Globus pallidus (tissue), 1 donor: ENCODE results near the gene NADK2.
"Not testable (repeated sequence)": the region's sequence is repeated elsewhere in the genome, so short reads cannot be mapped to it uniquely, and the experiment has no call there.

Source experiments
- DNase-seq: peaks from one replicate; pipeline ENCODE4 v3.0.0-alpha.2; 2015; ENCODE audit warnings: low spot score

Gene NADK2

DNA sequence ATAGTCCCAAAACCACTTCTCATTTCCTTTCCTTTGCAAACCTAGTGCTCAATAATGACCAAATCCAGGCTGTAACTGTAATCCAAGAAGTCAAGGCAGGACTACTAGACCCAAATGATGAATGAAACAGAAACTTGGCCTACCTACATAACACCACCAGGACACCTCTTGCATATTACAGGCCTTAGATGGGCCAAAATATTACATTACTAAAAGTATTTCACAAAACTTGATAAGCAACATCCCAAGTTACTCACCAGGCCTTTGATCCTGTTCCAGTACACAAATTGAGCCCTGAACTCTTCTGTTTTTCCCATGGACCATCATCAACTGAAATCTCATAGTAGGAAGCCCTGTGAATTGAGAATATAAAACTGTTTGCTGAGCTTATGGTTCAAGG, 34.8 kb downstream of the NADK2 start:
- DNase-seq, result no peak

DNA sequence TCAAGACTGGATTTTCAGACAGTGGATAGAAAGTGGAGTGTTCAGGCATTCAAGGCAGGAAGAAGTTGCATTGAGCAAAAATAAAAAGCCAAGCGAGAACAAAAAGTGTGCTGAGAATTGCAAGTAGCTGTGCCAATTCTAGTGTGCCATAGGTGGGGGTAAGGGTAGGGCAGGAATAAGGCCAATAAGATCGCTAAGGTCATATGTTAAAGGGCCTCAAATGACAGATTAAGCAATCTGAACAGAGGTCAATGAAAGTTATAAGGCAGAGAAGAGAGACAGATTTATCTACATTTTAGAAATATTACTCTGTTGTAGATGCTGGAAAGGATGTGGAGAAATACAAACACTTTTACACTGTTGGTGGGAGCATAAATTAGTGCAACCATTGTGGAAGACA, 36.4 kb downstream of the NADK2 start:
- no peak for DNase-seq

DNA sequence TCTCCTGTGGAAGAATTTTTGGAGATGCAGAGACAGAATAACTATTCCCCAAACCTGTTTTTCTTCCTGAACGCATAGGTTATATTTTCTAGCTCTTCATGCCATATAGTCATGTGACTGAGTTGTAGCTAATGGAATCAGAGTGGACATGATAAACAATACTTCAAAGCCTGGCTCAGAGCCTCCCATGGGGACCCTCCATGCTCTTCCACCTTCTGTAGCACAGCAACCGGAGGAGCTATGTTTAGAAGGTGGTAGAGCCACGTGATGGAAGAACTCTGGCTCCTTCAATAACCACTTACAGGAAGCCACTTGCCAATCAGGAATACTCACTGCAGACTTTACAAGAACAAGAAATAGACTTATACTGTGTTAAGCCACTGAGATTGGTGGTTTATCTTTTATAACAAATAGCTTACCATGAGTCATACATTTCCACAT, 39.2 kb downstream of the NADK2 start:
- DNase-seq, result no peak

DNA sequence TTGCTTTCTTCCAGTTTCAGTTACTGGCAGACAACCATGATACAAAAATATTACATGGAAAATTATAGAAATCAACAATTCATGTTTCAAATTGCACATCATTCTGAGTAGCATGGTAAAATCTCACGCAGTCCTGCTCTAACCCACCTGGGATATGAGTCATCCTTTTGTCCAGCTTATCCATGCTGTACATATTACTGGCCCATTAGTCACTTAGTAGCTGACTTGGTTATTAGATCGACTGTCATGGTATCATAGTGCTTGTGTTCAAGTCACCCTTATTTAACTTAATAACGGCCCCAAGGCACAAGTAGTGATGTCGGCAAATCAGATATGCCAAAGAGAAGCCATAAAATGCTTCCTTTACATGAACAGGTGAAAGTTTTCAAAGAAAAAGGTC, 41.2 kb downstream of the NADK2 start:
- DNase-seq, result no peak

DNA sequence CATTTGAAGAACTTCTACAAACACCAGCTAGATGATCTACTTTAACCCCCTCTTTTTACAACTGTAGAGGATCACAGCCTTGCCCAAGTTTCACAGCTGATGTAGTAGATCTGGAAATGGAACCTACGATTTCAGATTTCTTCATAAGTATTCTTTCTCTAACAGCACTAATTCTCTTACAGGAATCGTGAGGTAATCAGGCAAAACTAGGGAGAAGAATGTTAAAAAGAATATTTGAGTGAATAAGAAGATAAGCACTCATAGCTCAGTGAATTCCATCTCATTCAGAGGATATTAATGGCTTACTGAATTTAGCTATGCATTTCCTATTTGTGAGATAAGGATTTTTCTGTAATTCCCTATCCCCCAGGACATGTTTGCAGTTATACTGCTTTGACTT, 42.1 kb downstream of the NADK2 start:
- no peak for DNase-seq

DNA sequence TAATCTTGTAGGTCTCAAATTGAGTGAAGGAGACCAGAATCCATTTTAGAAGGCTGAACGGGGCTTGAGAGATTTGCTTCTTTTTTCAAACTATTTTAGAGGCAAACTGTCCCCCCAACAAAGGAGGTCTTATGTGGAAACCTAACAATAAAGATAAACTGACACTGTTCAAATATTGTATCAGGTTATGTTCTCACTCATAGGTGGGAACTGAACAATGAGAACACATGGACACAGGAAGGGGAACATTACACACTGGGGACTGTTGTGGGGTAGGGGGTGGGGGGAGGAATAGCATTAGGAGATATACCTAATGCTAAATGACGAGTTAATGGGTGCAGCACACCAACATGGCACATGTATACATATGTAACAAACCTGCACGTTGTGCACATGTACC, 42.9 kb downstream of the NADK2 start:
- not testable (repeated sequence) for DNase-seq

DNA sequence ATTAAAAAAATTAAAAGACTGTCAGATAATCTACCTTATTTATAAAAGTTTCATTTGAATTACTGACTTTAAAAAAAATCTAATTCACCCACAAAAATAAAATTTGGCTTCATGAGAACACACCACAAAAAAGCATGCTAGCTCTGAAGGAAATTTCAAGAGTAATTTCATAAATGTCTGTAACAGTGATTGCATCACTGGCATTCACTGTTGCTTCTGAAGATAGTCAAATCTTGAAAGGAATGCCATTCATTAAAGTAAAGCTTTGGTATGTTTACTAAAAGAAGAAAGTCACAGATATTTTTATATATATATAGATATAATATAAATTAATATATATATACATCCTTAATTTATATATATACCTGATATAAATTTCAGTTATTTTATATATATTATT, 43.4 kb downstream of the NADK2 start:
- DNase-seq, result no peak

DNA sequence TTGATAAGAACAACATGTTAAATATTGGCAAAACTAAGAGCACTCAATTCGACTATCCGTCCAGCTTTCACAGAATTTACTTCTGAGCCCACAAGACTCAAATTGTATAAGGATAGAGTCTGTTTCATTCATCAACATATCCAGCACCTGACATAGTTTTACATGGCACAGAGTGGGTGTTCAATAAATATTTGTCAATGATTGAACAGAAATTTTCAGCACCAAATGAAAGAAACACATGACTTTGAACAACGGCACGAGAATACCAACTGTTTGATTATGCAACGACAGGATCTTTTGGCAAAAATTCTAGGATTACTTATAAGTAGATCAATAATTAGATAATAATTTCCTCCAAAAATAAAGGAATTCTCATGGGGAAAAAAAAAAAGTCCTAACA, 48.0 kb downstream of the NADK2 start:
- DNase-seq, result no peak

DNA sequence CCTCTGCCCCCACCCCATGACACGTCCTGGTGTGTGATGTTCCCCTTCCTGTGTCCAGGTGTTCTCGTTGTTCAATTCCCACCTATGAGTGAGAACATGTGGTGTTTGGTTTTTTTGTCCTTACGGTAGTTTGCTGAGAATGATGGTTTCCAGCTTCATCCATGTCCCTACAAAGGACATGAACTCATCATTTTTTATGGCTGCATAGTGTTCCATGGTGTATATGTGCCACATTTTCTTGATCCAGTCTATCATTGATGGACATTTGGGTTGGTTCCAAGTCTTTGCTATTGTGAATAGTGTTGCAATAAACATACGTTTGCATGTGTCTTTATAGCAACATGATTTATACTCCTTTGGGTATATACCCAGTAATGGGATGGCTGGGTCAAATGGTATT, 57.3 kb downstream of the NADK2 start:
- DNase-seq, result not testable (repeated sequence)

DNA sequence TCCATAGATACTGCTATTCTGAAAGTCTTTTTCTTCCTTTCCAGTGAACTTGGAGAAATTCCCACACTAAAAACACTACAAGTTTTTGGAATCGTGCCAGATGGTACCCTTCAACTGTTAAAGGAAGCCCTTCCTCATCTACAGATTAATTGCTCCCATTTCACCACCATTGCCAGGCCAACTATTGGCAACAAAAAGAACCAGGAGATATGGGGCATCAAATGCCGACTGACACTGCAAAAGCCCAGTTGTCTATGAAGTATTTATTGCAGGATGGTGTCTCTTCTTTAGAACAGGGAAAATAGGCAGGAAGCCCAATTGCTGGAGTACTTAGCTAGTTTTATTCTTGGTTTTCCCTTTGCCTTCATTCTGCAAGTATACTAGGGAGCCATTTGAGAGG, 60.0 kb downstream of the NADK2 start:
- DNase-seq, result peak; percentile 24

DNA sequence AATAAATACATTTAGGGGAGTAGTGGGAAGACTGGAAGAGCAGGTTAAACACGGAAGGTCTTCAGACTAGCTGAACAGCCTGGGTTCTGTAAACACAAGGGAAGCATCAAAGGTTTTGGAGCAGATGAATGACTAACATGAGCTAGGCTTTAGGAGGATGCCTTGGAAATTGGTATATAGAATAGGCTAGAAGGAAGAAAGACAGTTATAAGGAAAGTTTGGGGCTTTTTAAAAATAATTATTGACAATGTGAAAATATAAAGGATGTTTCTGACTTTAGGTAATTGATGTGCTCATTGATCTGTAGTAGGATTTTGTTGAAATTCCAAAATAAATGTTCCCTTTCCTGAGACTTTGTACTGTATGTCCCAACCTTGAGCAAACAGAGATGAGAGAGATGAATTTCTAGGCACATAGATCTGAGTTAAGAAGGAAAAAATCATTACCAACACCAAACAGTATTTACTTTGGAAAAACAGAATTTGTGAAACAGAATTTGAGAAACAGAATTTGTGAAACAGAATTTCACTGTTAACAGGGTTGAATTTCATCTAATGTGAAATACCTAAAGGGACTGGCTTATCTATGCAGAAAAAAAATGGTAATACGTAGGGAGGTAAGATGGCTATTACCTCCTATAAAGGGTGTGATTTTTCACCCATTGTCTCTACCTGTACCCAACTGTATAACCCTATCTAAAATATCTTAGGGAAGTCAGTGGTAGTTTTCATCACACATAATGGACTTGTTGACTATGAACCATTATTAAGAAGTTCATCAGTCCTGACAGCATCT, 61.0 kb downstream of the NADK2 start:
- no peak for DNase-seq

DNA sequence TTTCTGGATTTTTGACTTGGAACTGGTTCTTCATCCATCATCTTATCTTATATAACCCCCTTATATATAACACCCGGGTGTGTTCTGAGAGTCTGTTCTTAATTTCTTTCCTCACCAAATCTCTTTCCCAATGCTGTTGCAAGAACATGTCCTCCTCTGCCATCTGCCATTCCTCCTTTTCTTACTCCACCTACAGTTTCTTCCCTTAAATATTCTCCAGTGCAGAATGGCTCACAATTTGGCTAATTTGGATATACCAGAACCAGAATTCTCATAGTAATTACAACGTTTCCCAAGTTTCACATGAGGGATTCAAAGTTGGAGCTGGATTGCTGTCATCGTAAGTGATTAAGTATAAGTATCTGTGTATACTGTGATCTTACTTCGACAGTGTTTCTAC, 61.8 kb downstream of the NADK2 start:
- DNase-seq, result no peak

DNA sequence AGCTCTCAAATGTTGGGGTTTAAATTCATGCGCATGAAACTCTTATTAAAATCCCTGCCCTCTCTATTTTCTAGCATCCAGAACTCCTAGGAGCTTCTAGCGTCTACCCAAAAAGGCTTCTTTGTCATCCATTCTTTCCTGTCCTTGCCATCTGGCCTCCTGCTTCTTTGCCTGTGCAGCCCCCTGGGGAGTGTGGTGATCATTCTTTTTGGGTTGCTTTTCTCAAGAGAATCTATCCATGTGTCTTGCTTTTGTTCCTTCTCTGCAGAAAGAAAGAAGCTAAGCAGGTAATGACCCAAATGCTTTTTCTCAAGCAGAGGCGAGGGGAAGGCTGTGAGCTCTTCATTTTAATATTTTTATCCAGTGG, 63.2 kb downstream of the NADK2 start:
- DNase-seq, result no peak

DNA sequence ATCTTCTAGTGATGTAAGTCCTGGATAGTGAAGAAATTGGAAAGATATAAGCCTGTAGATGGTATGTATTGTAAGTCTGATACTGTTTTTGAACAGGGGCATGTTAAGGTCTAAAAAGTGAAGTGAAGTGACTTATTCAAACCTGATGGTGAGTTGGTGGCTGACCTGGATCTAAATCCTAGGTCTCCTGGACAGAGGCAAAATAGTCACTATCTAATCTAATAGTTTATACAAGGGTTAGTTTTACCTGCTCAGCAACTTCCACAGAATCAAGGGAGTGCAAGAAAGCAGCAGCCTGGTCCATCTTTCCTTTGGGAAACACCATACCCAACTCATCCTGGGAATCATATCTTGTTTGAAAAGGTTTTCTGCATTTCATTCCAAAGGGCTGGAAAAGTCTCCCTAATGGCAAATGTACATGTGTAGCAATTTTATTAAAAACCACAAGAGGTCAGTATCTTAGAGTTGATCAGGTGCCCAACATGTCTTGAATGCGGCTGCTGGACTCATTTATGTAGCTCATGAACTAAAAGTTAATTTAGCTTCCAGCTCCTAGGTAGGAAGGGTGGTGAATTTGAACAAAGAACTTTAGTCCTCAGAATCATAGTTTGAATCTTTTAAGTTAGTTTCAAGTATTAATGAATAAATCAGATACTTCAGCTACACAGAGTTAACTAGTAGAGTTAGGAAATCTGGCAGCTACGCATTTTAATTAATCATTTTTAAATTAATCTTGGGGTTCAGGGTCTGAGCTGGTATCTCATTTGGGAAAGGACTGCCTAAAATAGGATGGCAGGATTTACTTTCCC, 63.8 kb downstream of the NADK2 start:
- DNase-seq, result peak; percentile 49

DNA sequence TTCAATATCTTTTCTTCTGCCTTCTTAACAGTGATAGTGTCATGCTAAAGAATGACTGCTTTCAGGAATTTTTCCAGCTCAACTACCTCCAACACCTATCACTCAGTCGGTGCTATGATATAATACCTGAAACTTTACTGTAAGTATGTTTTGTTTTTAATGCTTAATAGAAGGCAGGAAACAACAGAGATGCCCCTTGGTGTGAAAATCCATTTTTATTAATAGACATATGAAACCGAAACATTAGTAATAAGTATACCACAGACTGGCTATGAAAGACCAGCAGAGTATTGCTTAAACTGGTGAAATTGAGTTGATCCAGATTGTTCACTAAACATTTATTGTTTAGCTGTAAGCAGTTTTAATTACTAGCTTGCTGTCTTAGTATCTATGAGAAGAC, 64.6 kb downstream of the NADK2 start:
- DNase-seq, result no peak

DNA sequence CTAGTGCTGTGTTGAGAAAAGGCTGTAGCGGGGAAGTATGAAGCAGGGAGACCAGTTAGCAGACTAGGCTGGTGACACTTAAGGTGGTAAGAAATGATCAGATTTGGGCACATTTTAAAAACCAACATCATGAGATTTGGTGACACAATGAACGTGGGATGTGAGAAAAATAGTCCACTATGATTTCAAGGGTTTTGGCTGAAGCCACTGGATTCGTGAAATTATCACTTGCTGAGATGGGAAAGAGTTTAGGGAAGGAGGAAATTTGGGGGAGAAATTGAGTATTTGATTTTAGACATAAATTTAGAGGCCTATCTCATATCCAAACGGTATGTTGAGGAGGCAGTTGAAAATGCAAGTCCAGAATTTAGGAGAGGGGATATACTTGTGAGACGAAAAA, 66.7 kb downstream of the NADK2 start:
- no peak for DNase-seq

DNA sequence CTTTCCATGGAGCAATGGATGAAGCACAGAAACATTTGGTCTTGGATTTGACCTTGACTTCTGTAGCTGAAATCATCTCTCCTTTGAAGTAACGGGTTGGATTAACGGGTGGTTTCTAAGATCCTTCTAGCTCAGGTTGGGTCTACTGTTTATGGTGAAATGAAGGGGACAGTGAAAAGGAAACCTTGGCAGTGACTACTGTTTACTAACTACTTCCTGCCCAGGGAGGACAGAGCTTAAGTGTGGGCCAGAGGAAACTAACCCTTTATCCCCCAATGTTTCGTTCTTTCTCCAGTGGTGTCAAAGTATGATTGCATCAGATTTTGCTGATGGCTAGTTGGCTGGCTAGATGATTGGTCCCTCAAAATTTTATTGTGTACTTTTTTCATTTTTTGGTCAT, 67.6 kb downstream of the NADK2 start:
- no peak for DNase-seq

DNA sequence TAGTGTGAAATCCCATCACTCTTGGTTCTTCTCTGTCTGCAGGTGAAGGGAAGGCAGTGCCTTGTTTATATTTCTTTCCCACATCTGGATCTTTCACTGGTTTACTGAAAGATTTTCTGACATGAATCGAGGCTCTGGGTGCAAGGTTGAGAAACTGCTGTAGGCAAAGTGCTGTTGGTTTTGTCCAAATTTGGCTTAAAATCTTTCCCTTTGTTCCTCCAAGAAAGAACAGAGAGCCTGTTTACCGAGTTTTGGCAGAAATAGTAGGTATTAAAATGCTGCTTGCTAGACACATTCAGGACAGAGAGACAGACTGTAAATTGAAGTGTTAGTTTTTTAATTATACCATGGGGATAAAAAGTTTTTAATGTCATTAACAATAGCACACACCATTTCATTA, 68.3 kb downstream of the NADK2 start:
- peak; percentile 57 for DNase-seq

DNA sequence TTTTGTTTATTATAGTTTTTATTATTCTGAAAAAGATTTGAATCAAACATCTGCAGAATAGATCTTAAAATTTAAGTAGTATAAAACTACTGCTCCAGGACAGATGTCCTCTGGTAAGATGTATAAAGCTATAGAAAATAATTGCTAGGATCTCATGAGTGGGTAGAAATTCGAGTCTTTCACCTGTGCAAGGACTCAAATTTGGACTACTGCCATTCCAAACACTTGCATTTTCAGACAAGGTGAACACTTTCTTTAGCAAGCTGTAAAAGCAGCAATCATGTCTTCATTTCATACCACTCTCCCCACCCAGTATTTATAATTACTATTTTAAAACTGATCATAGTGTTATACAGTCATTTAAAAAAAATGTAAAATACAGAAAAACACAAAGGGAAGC, 69.1 kb downstream of the NADK2 start:
- no peak for DNase-seq

DNA sequence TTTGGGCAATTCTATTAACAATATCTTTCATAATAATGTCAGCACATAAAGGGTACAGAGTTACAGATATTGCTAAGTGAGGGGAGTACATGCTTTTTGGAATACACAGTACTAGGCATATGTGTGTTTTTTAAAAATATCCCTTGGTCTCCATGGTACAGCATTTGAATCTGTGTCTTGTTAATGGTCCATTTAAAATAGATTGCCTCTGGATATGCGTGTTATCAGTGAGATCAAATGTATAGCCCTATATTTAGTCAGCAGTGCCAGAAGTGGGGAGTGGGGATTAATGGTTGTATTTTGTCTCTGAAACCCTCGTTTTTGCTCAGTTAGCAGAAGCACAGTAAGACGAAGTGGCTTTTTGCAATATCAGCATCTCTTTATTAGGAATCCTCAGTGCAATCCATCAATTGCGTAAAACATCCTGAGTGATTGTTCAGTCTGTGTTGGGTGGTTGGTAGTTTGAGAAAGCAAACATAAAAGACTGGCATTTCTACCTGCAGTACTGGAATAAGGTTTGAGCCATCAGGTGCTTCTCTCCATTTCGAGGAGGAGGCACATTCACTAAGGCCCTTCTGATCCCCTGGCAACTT, 70.8 kb downstream of the NADK2 start:
- no peak for DNase-seq

DNA sequence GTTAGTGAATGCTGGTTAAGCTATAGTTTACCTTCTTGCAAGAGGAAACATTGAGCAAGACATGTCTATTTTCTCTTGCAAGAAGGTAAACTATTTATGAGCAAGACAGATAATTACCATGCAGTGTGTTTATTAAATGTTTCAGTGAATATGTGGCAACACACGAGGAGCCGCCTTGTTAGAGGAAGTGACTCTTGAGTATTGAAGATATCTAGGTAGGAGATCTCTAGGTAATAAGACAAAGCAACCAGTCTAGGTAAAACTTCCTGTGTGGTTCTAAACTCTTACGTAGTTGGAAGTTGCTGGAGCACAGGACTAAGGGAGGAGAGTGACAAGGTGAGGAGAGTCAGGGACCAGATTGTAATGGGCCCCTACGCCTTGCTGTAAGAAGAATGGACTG, 73.0 kb downstream of the NADK2 start:
- DNase-seq, result no peak

DNA sequence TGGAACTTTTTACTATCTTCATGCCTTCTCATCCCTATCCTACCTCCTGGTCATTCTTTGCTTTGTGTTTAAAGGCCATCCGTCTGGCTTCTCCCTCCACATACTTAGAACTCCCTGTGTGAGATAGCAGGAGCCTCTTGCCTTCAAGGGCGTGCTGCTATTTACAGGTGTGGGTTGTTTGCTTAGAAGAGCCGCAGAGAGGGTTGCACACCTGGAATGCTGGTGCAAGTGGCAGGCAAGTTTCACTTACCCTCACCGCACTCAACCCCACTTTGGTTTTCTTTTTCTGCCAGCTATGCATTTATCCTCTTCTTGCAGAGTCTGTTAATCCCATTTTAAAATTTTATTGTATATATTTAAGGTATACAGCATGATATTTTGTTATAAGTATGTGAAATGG, 77.3 kb downstream of the NADK2 start:
- no peak for DNase-seq

DNA sequence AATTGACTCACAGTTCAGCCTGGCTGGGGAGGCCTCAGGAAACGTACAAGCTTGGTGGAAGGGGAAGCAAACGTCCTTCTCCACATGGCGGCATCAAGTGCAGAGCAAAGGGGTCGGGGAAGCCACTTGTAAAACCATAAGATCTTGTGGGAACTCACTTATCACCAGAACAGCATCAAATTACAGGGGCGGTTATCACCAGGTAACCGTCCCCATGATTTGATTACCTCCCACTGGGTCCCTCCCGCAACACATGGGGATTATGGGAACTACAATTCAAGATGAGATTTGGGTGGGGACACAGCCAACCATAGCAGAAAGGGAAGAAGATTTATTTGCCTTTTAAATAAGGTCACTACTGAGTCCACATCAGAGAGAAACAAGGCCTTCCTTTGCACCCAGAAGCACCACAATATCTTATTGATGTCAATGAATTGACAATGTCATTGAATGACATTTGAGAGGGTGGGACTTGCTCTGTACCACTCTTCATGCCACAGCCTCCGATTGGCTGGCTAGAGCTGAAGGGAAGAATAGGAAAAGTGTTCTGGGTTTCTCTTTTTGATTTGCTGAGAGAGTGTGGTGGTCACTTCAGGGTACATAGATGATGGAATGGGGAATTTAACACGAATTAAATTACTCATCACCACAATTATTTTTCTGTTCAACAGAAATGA, 78.8 kb downstream of the NADK2 start:
- peak; percentile 84 for DNase-seq
